HG03442 (cell line): ENCODE measurements around the gene TIAM1.
A peak's percentile ranks its signal among the peaks of the same experiment; 100 is the strongest.

Experiments used
- ATAC-seq: cut with Tn5 transposase; IDR thresholded peaks from one replicate; pipeline ENCODE4 v1.9.1; 2021; ENCODE audit warnings: mild to moderate bottlenecking, moderate library complexity; ENCODE audit not compliant: unreplicated experiment

The TIAM1 gene

DNA sequence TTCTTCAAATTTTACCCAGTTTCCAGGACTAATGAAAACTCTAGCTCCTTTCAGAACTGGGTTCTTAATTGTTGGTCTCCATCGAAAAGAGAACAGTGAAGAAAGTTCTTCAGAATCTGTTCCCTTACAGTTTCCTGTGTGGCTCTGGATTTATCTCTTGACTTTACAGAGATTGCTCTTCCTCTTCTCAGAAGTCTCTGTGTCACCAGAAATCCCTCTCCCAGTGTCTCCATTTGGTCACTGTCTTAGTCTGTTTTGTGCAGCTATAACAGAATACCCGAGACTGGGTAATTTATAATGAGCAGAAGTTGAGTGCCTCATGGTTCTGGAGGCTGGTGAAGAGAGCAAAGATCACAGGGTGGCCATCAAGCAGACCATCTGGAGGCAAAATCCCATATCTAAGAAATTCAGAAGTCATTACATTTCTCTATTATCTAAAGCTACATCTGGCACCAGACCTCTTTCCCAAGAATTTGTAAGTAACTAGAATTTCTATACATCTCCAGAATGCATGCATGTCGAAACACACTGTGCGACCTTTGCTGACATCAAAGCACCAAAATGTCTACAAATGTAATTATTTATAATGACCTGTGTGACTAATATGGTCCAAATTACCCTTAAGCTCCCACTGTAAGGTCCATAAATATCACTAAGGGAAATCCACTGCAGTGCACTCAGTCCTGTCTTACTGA, 240.3 kb downstream of the TIAM1 start:
- no peak for ATAC-seq

DNA sequence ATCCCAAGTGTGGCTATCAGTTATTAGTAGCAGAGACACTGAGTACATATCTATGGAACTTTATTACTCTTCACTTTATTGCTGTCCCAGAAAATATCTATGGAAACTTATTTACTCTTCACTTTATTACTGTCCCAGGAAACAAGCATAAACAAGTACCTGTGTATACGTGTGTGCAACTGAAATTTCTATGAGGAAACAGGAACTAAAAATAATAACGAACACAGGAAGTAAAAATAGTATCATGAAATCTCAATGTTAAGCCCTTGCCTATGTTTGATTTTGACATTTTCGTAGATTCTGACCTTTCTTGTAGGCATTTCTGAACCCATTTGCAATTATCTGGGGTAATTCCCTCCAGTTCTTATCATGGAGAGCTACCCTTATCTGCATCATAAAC, 240.9 kb downstream of the TIAM1 start:
- no peak for ATAC-seq

DNA sequence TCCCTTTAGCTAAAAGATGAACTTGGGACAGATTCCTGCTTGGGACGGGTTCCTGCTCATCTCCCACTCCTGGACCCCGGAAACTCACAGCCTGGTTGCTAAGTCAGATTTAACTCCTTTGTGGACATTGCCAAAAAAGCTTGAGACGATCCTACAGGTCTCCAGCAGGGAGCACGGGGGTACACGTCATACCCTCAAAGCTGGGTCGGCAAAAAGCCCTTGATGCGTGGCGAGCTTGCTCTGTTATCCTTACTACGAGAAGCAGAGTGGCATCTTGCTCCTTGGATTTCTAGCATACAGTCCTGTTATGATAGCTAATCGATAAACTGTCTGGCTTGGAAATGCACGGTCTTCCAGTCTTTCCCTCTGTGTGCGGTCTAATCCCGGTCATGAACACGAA, 244.9 kb downstream of the TIAM1 start:
- no peak for ATAC-seq

DNA sequence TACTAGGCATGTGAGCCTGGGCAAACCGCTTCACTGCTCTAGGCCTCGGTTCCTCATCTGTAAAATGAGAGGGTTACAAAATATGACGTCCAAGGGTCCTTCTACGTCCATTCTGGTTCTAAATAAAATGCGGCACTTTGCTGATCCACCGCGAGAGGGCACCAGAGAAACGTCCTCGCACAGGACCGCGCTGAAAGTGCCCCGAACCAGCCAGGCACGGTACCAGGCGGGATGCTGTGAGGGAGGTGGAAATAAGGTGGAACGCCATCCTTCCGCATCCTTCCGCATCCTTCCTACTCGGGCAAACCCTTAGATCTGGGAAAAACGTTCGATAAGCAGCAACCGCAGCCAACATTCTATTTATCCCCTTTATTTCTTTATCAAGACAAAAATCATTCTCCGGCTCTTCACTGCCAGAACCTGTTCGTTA, 245.5 kb downstream of the TIAM1 start:
- peak; percentile 61 for ATAC-seq

DNA sequence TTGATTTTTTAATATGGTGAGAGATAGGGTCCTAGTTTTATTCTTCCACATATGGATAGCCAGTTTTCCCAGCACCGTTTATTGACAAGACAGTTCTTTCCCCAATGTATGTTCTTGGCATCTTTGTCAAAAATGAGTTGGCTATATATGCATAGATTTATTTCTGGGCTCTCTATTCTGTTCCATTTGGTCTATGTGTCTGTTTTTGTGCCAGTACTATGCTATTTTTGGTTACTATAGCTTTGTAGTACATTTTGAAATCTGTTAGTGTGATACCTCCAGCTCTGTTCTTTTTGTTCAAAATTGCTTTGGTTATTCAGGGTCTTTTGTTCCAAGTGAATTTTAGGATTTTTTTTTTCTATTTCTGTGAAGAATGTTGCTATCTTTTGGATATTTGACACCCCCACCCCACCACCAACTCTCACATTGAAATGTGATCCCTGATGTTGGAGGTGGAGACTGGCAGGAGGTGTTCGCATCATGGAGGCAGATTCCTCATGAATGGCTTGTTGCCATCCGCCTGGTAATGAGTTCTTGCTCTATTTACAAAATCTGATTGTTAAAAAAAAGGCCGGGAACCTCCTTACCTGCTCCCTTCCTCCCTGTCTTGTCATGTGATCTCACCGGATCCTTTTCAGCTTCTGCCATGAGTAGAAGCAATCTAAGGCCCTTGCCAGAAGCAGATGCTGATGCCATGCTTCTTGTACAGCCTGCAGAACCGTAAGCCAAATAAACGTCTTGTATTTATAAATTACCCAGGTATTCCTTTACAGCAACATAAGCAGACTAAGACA, 251.0 kb downstream of the TIAM1 start:
- ATAC-seq, result no peak

DNA sequence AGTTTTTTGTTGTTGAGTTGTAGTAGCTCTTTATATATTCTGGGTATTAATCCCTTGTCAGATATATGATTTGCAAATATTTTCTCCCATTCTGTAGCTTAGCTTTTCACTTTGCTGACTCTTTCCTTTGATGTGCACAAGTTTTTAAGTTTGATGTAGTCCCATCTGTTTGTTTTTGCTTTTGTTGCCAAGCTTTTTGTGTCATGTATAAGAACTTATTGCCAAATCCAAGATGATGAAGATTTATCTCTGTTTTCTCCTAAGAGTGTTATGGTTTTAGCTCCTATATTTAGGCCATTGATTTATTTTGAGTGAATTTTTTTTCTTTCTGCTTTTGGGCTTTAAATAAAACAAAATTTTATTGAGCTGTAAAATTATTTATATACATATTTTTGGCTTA, 253.7 kb downstream of the TIAM1 start:
- ATAC-seq, result no peak

DNA sequence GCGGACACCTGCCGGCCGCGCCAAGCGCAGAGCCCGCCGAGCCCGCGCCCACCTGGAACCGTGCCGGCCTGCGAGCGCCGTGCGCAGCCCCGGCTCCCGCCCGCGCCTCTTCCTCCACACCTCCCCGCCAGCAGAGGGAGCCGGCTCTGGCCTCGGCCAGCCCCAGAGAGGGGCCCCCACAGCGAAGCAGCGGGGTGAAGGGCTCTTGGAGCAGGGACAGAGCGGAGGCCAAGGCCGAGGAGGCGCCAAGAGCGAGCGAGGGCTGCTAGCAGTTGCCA, 255.6 kb downstream of the TIAM1 start:
- ATAC-seq, result no peak

DNA sequence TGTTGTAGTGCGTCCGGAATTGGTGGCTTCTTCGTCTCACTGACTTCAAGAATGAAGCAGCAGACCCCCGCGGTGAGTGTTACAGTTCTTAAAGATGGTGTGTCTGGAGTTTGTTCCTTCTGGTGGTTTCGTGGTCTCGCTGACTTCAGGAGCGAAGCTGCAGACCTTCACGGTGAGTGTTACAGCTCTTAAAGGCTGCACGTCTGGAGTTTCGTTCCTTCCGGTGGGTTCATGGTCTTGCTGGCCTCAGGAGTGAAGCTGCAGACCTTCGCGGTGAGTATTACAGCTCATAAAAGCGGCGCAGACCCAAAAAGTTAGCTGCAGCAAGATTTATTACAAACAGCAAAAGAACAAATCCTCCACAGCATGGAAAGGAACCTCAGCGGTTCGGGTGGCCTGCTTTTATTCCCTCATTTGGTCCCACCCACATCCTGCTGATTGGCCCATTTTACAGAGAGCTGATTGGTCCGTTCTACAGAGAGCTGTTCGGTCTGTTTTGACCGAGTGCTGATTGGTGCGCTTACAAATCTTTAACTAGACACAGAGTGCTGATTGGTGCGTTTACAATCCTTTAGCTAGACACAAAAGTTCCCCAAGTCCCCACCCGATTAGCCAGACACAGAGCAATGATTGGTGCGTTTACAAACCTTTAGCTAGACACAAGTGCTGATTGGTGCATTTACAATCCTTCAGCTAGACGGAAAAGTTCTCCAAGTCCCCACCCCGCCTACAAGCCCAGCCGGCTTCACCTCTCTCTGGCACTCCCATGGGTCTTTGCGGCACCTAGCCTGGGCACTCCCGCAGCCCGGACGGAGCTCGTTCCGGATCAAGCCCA, 256.2 kb downstream of the TIAM1 start:
- ATAC-seq, result no peak

DNA sequence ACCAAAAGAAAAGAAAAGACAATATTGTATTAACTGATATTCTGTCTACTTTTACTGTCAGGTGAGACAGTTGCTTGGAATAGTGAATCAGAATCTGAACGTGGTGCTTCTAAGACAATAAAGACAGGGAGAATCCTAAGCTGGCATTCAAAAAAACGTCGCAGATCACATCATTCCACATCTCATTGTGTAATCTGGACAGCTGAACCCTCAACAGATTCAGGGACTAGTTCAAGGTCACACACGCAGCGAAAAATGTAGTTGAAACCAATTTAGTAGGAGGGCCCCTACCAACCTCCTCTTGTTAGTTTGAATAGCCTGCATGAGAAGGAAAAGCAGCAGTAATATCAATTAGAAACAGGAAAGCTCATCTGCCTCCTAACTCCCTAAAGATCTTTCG, 259.4 kb downstream of the TIAM1 start:
- no peak for ATAC-seq

DNA sequence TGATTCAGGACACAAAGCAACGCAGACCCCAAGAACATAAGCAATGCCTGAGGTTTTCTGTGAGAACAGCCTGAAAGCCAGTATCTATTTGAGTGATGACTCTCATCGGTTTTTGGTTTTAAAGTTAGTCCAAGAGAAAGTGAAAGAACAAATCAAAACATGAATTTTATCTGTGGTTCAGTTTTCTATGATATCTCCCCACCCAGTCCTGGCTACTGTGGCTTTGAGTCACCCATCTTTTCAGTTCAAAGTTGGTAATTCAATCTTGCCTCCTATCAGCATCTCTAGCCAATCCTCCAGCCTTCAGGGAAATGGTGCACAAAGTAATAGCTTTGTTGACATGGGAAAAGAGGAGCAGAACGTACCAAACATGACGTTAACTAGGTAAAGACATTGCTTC, 265.3 kb downstream of the TIAM1 start:
- peak; percentile 78 for ATAC-seq

DNA sequence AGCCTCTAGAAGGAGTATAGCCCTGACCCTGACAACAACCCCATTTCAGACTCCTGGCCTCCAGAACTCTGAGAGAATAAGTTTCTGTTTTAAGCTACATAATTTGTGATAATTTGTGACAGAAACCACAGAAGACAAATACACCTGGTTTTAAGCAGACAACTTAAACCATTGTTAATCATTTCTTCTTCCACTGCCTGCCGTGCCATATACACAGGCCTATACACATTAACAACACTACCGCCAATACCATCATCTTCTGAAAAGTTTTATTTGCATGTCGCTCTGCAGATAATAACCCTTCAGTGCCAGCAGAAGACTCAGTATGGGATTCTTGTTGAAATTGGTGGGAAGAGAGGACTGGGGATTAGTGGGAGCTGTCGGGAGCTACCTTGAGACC, 265.8 kb downstream of the TIAM1 start:
- ATAC-seq, result peak; percentile 14

DNA sequence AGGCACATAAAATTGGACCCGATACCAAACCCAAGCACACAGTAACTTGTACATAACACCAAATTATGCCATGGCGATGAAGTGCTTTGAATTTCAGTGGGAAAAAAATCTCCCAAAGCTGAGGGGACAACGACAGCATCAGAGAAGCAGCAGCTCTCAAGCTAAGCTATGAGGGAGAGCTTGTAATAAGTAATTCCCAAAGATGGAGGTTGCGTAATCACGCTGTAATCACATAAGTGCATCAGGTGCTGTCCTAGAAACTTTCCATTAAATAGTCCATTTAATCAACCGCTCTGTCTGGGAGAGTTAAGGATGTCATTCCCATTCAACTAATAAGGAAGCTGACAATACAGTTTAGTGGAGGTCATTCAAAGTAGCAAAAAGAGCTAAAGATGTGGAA, 268.2 kb downstream of the TIAM1 start:
- no peak for ATAC-seq

DNA sequence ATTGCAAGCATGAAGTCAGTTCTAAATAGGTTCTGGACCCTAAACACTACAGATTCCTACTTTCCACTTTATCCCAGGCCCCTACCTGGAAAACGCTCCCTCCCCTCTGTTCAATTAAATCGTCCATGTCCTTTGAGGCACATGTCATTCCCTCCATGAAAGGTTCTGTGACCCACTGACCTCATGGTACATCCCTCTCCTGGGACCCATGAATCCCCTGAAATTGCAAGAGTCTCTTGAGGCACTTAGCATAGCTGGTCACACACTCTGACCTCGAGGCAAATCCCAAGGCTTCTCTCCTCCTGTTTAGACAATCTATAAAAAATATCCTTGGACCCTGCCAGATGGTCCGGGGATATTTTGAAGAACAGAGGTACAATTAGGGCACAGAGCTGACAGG, 271.5 kb downstream of the TIAM1 start:
- ATAC-seq, result no peak
